ENCODE data around the gene HLCS.

HLCS gene

GRCh38 chr21:36735724-36736320, 230.6 kb downstream of the HLCS start:
- FAIRE-seq: no peak

DNA sequence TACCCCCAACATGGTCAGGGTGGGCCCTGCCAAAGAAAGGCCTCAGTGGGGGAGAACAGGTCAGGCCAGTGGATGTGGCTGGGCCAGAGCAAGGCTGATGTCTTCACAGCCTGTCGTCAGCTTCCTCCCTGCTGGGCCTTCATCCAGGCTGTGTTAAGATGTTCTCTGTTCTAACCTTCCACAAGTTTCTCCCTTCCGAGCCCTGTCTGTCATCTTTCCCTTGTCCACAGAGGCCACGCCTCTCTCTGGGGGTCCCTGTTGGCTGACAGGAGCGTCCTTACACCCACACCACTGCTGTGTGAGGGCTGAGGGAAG, 231.3 kb downstream of the HLCS start:
- no peak for FAIRE-seq

DNA sequence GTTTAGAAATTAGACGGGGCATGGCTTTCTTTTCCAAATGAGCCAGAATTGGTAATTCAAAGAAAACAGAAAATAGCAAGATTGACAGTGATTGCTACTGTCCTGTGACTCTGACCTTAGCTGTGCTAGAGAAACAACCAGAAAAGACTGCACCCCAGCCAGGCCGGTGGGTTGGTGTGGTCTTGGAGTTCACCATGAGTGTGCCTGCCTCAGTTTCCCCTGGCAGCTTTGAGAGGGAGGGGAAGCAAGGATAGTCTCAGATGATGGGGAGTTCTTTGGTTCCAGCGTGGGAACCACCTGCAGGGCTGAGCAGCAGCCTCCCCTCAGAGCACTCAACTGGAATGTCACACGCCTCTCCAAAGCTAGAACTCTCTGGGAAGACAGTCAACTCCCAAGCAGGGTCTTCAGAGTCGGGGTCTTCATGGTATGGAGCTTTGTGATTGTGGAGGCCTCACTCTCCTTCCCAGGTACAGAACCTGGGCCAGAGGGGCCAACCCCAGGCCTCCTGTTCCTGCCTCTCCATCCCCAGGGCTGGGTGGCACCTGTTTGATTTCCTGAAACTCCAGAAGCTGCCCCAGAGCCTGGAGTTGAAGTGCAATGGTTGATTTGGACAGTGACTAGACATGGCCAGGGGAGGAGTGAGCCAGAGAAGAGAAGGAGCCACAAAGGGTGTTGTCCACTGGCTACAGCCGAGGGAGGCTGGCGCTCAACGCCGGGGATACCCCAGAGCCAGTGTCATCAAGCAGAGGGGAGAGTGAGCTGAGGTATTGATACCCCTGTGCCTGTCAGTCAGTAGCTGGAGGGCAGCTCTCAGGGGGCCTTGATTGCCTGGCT, 231.9 kb downstream of the HLCS start:
- no peak for FAIRE-seq

DNA sequence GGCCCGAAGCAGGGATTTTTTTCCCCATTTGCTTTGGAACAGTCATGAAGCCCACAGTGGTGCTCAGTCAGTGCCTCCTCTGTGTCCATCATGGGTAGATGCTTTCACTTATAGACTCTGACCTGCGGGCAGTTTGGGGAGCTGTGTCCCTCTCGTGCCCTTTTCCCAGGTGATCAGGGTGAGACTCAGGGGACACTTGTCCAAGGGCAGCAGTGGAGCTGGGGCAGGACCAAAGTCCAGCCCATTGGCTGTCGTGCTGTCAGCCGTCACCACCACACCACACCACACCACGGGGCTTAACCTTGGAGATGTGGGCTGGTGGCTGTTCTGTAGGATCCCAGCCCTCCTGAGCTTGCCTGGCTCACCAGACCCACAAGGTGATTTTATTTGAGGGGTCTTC, 232.6 kb downstream of the HLCS start:
- no peak for FAIRE-seq

DNA sequence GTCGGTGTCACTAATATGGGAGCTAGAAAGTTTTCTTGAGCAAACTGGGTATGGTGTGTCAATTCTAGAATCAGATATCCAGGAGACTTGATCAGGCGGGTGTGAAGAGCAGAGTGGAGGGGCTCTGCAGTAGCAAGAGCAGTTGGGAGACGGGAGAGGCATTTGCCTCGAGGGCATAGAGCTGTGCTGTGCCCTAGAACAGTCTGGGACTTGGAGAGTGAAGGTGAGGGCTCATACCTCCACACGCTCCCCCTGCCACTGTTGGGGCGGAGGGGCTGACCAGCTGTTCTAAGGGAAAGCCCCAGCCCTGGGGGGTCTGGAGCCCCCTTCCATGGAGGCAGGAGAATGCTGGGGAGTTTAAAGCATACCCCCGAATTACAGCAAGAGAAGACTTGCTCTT, 233.7 kb downstream of the HLCS start:
- no peak for FAIRE-seq

- FAIRE-seq: no peak
These were observed 234.3 kb downstream of the HLCS start for GRCh38 chr21:36732217-36732616.

DNA sequence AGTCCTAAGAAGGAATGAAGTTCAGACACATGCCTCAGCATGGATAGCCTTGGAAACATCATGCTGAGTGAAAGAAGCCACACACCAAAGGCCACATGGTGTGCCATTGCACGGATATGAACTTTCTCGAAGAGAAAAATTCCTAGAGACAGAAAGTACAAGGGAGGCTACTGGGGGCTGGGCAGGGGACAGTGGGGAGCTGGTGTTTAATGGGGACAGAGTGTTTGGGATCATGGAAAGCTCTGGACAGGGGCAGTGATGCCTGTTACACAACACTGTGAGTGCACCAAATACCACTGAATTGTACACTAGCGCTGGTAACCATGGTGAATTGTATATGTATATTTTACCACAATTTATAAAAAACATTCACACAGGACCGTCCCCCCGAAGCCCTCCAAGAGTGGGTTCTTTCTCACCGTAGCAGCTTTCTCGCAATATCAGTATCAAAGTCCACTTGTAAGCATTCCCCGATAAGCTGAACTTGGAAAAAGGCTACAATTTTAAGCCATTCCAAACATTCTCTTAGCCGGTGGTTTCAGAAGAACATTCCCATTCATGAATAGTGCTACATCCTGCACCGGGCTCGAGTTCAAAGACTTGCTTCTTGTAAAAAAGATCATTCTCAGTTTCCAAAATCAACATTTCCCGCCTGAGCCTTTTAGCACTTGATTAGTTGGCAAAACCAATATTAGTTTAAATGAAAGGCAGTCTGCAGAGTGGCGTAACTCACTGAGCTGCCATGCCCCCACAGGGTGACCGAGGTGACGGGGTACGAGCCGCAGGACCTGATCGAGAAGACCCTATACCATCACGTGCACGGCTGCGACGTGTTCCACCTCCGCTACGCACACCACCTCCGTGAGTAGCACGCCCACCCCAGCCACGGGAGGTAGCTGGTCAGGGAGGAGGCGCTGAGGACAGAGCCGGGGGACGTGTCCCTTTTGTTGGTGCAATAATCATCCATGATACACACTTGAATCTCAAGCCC, 235.9 kb downstream of the HLCS start:
- no peak for FAIRE-seq

DNA sequence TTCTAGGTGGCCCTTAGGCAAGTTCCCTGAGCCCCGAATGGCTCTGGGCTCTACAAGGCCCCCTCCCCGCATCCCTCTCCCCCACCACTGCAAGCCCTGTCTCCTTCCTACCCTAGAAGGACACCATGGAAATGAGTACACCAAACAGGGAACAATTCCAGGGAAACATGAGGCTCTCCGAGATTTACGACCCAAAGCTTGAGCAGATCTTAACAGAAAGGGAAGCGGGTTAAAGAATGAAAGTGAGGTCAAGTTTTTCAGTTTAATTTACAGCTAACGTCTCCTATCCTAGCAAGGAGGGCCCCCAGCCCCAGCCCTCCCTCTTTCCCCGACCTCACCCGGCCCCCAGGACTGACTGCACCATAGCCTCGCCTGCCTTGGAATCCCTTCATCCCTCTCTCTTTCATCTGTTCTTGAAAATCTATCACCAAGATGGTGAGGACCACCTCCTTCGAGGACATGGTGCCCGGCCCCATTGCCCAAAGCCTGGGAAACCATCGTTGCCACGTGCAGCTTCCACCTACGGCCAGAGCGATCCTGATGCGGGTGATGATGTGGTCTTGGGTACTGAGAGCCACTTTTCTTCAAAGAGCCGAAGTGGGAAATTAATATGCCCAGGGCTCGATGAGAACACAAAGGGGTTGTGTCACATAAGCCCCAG, 237.0 kb downstream of the HLCS start:
- no peak for FAIRE-seq

GRCh38 chr21:36728371-36729111, 237.9 kb downstream of the HLCS start:
- FAIRE-seq: no peak

- FAIRE-seq: no peak
These were observed 238.6 kb downstream of the HLCS start for GRCh38 chr21:36727866-36728265.

GRCh38 chr21:36725793-36726386, 240.6 kb downstream of the HLCS start:
- no peak for FAIRE-seq

GRCh38 chr21:36724660-36725059, 241.8 kb downstream of the HLCS start:
- FAIRE-seq: no peak

DNA sequence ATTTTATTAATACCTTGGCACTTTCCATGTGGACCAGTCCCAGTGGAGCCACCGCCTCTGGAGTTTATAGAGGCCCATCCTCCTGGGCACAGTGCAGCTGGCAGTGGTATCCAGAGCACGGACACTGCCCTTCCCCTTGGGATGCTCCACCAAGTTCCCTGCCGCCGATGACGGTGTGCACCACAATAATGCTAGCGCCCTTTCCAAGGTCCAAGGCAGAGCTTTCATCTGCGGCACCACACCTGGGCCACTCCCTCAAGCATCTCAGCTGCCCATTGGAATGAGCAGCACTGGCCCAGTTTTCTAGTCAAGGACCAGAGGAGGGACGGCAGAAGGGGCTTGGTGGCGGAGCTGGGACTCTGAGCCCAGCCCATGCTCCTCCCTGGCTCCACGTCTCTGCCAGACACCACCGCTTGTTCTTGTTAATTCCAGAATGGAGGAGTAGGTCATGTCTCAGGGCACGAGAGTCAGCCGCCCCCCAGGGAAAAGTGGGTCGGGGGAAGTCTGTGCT, 243.0 kb downstream of the HLCS start:
- FAIRE-seq: no peak

DNA sequence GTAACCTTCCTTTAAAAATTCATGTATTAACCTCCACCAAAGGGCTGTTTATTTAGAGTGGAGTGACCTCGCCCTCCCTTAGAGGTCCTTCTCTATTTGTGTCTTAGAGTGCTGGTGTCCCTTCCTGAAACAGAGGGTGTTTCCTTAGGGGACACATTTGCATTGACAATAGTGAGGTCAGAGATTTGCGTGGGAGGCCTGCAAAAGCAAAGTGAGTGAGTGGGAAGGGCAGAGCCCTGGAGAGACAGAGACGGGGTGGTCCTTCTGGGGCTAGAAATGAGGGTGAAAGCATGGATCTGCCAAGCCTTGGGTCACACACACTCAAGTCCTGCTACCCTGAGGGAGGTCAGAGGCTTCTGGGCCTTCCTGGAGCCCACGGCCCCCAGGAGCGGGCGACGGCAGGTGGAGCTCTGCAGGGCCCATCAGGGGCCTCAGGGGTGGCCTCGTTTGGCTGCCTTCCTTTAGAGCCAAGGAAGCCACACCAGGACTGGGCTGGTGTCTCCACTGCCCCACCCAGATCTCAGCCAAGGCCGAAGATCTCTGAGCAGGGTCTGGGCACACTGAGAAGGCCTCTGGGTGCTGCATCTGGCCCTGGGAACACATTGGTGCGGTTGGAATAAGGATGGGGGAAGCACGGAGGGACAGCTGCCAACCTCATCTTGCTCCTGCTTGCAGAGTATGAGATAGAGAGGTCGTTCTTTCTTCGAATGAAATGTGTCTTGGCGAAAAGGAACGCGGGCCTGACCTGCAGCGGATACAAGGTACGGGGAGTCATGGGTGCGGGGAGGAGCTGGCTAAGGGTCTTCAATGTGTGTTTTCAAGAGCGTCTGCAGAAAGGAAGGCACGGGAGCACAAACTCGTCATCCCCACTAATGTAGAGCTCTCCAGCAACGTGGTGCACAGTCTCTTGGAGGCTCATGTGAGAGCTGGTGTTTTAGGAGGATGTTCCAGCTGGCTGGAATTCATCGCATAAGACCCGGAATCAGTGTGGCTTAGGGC, 243.8 kb downstream of the HLCS start:
- no peak for FAIRE-seq

DNA sequence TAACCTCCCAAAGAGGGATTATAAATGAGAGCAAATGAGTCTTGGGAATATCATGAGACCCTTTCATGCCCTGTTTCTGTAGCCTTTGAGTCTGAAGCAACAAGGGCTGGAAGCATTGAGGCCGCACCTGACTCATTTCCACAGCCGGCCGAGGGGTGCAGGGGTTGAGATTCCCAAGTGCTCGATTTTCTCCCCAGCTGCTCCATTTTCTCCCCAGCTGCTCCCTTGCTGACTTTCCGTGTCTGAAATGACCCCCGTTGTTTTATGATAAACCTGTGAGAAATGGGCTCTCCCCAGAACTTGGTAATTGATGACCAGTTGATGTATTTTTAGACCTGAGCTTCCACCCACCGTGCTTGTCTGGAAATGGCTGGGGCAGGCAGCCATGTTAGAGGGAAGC, 244.7 kb downstream of the HLCS start:
- no peak for FAIRE-seq

DNA sequence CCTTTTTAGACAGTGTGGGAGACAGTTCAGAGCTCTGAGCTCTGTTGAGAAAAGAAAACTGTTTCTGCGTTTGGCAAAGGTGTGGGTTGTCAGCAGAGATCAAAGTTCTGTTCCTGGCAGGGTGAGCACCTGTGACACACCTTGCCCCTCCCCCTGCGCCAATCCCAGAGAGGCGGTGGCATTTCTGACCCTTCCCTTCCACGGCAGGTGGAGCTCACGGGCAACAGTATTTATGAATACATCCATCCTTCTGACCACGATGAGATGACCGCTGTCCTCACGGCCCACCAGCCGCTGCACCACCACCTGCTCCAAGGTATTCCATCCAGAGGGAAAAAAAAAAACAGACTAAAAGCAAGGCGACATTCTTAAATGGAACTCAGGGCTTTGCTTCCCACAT, 246.9 kb downstream of the HLCS start:
- FAIRE-seq: no peak

DNA sequence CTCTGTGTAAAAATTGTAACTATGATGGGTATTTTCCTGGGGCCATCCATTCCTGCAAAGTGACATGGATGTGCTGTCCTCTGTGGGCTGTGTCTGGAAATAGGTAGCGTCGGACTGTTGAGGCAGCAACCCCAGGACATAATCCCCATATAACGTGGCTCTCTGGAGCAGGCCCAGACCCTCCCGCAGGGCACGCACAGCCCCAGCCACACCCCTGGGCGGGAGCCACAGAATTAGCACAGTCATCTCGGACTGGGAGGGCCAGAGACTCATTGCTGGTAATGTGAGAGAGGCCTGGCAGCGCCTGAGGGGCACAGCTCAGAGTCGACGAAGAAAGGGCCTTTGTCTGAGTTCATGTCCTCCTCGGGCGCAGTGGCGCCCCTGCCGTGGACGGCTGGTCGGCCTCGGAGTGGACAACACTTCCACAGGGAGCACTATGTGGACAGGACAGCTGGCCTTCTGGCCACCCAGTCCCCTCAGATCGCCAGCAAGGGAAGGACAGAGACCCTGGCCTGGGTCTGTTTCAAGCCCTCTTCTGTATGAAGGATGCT, 247.4 kb downstream of the HLCS start:
- FAIRE-seq: no peak

DNA sequence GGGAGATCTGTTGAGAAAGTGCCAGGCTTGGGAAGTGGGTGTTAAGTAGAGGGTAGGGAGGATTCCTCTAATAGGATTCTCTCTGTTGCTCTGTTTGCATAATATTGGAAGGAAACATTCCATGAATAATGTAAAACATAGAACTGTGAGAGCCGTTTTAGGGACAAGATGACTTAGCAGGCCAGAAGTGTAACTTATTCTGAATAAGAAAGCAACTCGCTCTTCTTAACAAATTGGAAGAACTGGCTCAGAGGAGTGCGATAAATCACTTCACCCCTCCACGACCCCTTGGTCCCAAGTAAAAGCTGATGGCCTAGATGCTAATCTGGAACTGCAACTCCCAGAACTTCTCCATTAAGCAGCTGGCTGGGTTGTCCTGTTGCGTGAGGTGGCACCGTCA, 248.5 kb downstream of the HLCS start:
- no peak for FAIRE-seq

- FAIRE-seq: no peak
These were observed 249.6 kb downstream of the HLCS start for GRCh38 chr21:36716836-36717235.

DNA sequence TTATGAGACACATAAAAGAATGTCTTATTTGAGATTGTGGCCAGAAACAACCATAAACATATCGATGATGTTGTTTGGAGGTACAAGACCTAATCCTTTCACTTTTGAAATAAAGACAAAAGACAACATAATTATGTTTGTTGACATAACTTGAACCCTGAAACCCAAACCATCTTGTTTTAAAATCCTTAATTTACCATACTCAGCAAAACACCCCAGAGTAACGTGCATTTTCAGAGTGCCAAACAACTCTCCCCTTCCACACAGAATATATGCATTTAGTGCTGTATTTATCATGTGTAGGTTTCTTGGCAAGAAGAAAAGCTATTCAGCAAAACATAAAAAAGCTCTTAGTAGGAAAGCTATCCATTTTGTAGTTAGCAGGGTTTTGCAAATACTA, 250.1 kb downstream of the HLCS start:
- FAIRE-seq: no peak

Measured in A204.1 (cell line).